Hematopoietic multipotent progenitor cell treated with erythropoietin and hydrocortisone succinate and interleukin-3 and kit ligand, for 17 days (in vitro differentiated cells): ENCODE data around the gene UST.

Experiments used
- DNase-seq: peaks from one replicate; pipeline ENCODE4 v3.0.0-alpha.2; 2015; ENCODE audit warnings: low spot score

The UST gene

DNA sequence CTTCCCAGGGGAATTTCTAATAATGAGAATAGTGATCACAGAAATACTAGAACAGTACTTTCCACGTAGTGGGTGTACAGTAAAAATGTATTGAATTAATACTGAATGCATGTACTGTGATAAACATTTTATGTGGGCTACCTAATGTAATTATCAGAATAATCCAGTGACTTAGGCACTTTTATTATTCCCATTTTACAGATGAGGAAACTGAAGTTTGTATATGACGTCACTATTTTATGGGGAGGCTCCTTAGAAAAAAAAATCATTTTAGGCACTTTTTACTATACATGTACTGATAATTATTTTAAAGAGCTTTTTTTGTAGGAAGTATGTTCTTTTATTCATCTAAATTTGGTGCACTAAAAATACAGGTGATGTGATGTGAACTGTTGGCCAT, 295.1 kb downstream of the UST start:
- no peak for DNase-seq

DNA sequence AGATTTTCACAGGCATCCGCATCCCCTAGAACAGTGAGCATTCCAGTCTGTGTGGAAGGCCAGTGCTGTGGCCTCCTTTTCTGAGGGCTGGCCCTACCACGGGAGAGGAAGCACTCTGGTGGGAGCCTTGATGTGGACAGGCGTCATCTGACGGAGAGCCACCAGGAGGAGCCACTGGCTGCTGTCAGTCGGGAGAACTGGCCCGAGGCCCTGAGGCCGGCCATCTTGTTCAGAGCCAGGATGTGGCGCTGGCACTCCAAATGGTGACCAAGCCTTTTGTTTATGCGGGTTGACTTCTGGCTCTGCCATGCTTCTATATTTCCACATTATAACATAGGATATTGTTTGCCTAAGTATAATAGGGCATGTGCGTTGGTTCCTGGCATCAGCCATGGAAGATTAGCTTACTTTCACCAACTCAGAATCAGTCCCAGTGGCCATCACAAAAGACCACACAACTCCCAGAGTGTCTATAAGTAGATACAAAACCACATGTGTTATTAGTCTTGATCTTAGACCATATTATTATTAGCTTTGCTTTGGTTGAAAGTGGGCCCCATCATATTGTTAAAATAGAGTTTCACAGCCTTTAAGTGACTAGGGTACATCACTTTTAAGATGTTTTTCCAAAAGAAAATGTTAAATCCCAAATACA, 296.8 kb downstream of the UST start:
- DNase-seq: peak; percentile 11

DNA sequence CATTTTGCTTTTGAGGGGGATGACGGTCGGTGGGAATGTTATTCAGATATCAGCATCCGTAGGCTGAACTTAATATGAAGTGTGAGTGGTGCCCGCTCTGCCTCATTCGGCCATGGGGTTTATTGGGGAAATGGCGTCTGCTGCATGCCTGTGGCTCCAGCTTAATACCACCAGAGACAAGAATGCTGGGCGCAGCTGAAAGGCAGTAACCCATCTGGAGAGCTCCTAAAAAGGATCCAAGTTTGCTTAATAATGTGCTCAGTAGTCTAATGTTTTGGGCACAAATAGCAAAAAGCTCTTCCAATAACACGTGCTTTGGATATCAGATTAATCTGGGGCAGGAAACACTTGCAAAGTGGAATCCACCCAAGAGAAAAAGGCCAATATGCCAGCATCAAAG, 297.7 kb downstream of the UST start:
- no peak for DNase-seq

DNA sequence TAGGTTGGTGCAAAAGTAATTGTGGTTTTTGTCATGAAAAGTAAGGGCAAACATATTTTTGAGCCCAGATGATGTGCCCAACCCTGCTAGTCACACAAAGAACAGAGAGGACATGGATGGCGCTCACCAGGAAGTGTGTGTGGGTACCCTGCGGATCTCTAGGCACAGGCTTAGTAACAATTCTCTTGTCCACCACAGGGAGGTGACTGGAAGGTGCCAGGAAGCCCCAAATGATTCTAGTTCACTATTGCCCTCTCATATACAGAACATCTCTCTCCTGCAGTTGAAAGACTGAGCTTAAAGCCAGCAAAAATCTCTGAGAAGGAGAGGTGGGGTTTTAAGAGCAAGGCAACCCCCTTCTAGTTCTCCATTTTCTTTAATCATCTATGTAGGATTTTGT, 298.6 kb downstream of the UST start:
- DNase-seq: no peak

DNA sequence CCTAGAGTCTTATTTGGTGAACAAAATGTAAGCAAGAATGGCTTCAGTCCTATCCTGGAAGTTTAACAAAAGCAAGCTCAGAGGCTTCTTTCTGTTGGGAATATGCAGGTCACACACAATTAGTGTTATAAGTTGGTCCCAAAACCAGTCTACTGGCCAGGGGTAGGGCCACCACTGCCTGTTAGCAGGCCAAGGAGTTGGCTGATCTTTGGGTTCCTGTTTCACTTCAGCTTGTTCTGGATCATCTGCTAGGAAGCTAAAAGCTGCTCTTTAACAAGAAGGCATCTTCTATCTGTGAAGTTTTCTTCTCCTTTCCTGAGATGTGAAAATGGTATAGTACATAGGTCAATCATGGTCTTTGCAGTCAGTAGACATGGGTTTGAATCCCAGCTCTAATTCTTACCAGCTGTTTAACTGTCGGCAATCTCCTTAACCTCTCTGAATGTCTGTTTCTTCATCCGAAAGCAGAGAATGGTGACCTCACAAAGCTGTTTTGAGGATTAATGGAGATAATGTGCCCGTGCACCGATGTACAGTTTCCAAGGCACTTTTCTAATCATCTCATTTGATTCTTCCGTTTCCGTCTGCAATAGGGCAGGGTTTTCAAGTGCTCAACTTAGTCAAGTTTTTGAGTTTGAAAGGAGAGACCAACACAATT, 299.5 kb downstream of the UST start:
- DNase-seq: no peak

DNA sequence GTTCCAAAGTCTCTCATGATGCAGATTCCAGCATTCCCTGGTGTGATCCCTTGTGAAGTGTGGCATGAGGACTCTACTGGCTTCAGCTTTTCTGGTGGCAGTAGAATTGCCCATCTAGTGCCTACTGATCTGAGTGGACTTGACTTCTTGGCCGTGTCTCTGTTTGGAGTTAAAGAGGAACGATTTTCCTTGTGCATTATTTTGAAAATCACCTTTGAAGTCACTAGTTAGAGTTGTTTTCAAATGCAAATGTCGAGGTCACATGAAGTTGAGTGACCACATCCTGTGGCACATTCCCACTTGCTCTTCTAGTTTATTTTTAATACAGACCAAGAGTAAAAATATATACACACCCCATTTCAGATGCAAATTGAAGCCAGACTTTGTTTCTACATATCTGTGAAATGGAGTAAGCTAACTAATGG, 300.0 kb downstream of the UST start:
- DNase-seq: no peak

DNA sequence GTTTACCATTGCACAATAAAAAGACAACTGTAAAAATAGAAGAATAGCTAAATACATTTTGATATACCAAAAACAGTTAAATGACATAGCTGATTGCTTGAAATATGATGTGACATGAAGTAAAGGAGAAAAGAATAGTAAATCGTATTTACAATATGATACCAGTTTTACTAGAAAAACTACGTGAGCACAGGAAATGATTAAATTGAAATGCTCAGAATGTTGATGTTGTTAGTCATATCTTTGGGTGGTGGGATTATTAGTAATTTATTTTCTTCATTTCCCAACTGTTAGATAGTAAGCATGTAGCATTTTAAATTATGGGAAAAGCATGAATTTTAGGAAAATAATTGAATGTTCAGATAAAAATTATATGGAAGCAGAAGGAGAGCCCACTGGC, 302.4 kb downstream of the UST start:
- DNase-seq: no peak

DNA sequence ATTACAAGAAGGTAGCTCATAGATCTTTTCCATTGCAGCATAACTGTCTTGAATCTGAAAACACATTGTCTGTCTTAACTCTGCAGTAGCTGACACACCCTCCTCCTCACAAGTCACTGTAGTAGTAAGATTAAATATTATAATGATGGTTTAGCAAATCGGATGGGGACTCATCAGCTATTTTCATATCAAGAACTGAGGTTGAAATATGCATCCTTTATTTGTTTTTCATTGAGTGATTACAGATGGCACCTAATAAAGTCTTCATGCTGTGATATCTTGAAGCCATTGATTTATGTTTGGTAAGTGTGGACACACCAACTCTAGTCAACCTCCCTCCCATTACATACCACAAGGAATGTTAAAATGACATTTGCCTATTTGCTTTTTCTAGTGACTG, 303.3 kb downstream of the UST start:
- no peak for DNase-seq

DNA sequence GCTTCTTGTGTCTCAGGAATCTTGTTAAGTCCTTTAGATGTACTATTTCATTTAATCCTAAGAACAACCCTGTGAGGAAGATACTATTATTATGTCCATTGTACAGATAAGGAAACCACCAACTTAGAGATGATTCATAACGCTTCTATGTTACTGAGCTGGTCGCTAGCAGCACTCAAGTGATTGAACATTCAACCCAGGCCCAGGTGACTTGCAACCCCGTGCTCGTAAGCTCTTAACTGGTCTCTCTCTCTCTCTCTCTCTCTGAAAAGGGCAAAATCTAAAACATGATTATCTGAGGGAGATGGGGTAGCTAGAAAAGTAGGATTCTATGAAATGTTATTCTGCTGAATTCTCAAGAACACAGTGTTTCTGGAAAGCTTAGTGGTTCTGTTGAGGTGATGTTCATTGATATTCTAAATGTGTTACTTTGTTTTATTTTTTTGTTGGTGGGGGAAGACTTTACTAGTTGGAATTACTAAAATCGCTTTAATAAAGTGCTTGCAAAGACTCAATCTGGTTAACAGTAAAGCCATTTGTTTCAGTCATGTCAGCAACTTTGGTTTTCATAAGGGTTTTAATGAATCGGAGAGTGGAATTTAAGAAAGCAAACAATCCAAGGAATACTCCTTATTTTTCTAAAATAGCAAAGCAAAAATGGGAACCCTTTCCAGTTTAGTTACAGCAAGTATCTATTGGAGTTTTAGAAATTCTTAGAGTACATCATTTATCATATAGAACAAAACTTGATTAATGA, 305.7 kb downstream of the UST start:
- DNase-seq: no peak

DNA sequence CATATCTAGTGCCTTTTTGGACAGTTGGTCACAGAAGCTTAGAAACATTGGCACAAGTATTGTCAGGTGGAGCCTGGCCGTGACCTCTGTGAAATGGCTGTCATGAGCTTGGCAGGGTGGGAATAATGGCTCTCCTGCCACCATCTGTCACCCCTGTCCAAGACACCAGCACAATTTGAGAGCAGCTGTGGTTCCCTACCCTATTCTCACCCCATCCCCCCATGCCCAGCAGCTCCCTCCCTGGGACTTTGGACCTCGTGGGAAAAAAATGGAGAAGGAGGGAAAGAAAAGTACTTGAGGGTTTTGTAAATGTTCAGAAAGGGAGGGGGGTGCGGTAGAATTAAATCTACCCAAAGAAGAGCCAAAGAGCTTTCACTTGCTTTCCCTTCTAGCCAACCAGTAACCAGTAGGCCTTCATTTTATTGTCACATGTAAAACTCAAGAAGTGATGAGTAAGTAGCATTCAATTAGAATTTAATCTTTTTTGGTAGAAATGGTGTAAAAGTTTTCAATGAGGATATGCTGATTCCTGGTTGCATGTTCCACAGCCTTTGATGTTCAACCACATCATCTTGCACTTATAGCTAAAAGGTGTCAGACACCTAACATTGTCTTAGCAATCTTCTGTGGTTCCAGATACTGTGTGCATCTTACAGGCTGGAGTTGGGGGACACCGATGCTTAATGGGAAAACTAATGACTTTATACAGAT, 307.2 kb downstream of the UST start:
- DNase-seq: no peak

DNA sequence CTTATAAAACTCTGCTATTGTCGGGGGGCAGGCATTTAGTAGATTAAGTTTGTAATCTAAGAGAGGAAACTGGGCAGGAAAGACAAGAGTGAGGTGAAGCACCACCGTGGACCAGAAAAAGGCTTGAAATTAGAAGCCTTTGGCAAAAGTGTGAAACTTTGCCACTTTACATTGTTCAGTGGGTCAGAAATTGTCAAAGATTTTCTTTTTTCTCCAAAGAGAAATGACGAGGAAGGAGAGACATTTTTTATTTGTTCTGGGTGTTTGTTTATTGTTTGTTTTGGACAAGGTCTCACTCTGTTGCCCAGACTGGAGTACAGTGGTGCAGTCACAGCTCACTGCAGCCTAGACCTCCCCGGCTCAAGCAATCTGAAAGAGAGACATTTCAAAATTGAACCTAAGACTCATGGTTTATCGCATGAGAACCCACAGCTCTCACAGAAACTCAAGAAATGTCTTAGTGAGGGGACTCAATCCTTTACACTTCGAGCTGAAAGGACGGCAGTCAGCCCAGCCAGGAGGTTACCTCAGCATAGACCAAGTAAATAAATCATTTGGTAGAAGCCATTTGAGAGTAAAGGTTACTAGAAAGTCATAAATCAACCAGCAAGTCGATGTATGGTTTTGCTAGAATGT, 307.8 kb downstream of the UST start:
- DNase-seq: no peak

DNA sequence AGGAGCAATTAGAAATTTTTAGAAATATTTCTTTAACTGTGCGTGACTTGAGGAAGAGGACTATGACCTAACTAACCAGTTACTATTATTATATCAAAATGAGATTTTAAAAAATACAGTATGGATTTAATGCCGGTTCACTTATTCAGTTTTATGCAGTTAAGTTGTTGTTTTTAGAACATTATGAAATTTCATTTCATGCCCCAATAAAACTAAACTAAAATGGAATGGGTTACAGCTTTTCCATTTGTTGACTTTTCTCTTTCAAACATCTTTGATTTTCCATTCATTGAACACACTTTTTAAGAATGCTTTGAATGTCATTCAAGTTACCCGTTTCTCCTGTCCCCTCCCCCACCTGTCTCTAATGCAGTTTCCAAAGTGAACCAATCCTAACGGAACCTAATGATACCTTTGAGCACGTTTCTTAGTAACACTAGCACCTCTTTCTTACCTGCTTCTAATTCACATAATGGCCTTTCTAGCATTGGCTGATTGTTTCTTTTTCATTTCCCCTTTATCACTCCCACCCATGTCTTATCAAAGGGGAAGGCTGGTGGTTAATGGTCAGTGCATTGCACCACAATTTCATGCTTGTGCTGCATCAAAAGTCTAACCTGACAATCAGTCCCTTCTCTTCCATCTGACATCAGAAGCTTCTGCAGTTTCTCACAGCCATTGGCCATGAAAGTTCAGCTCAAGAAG, 308.5 kb downstream of the UST start:
- no peak for DNase-seq

DNA sequence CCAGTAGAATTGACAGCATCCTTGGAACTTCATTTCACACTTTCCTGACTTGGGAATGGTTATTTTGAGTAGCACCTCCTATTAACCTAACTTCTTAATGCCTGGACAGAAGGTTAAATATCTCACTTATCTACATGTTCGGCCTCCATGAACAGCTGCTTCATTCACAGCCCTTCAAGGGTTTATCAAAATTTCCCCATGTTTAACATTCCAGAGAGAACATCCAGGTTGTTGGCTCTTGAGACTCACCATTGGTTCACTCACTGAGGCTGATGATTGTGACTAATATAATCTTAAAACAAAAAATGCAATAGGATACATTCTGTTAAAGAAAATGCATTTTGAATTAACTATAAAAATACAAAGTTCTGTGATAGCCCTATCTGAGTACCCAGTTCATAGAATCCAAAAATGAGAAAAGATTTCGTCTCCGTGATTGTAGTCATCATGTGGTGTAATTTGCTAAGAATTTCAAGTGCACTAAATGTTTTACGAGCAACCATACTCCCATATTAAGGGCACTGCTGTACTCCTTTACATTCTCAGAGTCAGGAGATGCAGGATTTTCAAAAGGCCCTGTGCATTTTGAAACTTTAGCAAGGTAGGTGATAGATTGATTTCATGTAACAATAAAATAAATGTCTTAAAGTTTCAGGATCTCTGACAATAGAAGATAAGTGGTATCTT, 310.1 kb downstream of the UST start:
- DNase-seq: no peak

DNA sequence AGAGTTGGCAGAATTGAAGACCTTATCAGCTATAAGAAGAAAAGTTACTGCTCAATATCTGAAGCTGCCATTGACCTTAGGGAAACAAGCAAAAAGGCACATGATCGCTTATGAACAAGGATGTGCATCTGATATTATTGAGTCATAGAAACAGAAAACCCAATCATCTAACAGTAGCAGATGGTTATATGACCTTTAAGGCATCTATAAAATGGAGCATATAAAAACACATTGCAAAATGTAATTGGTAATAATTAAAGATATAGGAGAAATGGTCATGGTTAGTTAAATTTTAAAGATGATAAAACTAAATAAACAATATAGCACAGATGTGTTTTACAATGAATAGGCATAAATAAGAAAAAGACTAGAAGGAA, 310.6 kb downstream of the UST start:
- no peak for DNase-seq

DNA sequence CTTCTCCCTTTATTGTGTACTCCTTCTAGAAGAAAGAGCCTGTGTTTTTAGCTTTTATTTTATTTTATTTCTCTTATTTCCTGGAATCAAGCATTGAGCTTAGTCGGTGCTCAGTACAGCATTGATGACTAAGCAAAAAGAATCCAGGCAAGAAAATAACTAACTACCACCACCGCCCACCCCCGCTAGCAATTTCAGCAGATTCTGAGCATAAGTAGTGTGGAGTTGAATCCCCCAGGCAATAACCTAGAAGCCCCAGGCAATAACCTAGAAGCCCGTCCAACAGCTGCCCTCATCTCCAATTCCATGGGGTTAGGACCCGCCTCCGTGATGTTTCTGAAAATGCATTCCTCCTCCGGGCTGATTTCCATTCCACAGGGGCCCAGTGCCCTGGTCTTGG, 312.7 kb downstream of the UST start:
- no peak for DNase-seq

DNA sequence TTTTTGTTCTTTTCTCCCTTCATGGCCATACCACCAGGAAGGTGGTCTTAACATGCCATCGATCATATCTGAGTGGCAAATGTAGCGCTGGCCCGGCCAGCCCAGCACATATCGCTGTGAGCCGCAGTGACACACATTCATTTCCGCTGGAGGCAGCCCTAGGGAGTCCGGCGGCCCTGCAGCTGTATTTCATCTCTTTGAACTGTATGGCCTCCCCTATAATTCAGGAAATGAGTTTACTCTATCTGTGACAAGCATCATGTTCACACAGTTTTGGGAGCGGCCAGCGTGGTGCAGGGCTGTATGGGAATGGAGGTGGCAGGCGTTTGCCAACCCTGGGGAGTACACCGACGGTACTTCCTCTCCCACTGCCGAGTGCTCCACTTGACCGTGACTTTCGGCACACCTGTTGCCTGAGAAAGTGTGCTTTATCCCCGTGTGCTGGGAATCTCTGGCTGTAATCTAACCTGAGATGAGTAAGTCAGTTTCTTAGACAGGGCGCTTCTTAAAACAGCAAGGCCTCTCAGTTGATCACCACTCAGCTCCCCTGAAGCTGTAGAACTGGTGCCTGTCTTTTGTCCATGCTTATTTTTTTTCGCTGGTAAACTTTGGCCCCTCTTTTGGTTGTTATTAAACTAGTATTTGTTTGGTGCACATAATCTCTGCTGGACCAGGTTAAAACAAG, 313.6 kb downstream of the UST start:
- DNase-seq: no peak

DNA sequence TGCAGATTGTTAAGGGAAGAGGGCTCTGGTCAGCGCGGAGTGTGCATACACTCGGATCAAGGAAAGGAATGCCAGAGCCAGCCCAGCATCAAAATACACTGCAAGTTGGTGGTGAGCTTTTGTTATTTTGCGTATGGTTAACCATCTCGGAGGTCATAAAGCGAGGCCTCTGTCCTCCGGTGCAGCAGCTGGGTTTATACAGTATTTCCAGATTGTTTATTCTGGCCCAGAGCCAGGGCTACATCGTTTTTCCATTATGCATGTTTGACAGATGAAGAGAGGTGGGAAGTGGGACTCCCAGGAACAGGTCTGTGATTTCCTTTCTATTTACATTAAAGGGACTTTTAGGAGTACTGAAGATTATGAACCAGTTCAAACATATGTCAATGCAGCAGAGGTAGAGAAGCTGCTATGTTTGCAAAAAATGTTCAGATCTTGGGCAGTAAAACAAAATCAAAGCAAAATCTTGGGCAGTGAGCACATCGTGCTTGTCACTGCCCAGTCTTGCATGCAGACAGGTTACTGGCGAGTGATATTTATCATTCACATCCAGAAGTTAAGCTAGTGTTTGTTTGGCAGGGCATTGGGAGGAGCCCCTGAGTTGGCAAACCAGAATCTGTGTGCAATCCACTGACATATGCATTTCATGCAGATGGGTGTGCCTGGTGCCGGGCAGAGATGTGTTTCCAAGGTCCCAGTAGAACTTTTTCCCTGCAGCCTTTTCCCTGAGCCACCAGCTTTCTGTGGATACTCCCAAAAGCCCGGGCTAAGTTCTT, 314.3 kb downstream of the UST start:
- no peak for DNase-seq

DNA sequence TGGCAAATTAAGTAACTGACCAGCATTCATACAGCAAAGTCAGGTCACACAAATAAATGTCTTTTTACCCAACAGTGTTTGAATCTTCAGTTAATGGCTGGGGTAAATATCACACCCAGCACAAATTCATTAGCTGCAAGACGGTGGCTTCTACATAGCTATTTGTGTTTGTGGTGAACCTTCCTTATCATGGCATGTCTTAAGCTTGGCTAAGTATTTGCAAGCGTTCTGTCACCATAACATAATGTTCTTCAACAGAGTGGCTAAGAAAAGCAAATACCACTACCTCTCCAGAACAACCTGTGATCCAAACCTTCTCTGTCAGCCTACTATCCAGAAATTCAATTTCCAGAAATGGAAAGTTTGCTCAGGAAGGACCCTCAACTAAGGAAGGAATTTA, 315.1 kb downstream of the UST start:
- DNase-seq: no peak

DNA sequence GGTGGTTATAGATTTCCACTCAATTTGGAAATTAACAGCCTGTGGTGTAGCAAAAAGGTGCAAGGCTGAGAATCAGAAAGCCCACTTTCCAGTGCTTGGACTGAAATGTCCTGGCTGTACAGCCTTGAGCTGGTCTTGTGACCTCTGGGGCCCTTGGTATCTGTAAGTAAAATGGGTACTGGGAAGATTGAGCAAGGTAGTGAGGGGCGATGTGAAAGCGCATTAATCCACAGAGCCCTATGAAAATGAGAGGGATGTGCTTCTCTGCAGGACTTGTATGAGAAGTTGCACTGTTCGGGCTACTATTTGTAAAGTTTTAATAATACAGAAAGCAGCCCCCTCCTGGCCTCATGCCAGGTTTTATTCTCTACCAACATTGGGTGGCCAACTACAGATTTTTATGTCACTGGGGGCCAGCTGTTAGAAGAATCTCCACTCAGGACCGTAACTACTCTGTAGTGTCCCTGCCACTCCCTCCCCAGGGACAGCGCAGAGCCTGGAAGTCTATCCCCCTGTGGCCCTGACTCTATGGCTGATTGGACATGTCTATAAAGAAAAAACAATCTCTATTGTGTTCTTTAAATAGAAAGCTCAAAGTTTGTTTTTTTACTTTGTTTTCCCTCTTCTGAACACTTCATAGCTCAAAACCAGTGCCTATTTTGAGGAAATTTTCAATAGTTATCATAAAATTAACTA, 316.0 kb downstream of the UST start:
- DNase-seq: no peak
